Measurements from ENCODE around the gene WDR64. TPM values are rescaled to one million over a fixed set of nuclear protein-coding genes. Genes with fewer than 3 reads are reported as not detected.

WDR64 gene
- total and polyA plus RNA-seq, 8 donors, result not detected

- intact Hi-C loops (cut with DNase I), result no loop called here
- Histone ChIP-seq H3K27ac (no peak overlapping the region), H3K36me3 (no peaks in the 10 kb centered on the region), H3K4me1 (no peaks in the 10 kb centered on the region), H3K27me3 (no peaks in the 10 kb centered on the region), H3K9me3 (no peaks in the 10 kb centered on the region), H3K4me3 (no peak overlapping the region)
- ATAC-seq, result peak in 1 of 4 donors; percentile 18
- no peak for FAIRE-seq
- DNase-seq, result no peak
- WGBS, 2 donors, result 69 to 73% methylated on average over 20 of the region's 20 CpGs
- no peak for TF ChIP-seq CTCF (IDR thresholded peaks at IDR 0.05)
These were observed 97.2 kb downstream of the WDR64 start for GRCh38 chr1:241749041-241749944.

GRCh38 chr1:241749945-241750695 is 98.0 kb downstream of the WDR64 start:
- no peak for DNase-seq
- WGBS, 2 donors, result 42 to 43% methylated on average over 6 of the region's 6 CpGs
- ATAC-seq, result no peak
- intact Hi-C loops (cut with DNase I), result no loop called here
- H3K27ac ChIP-seq, result no peak overlapping the region
- H3K4me1 ChIP-seq, result no peaks in the 10 kb centered on the region
- H3K27me3 ChIP-seq, result no peaks in the 10 kb centered on the region
- FAIRE-seq, result no peak
- no peak overlapping the region for H3K4me3 ChIP-seq
- H3K9me3 ChIP-seq, result no peaks in the 10 kb centered on the region
- TF ChIP-seq CTCF (IDR thresholded peaks at IDR 0.05), result no peak
- H3K36me3 ChIP-seq, result no peaks in the 10 kb centered on the region

- Histone ChIP-seq H3K9me3 (no peaks in the 10 kb centered on the region), H3K27ac (no peak overlapping the region), H3K4me3 (no peak overlapping the region), H3K36me3 (no peaks in the 10 kb centered on the region), H3K27me3 (no peaks in the 10 kb centered on the region), H3K4me1 (no peaks in the 10 kb centered on the region)
- no peak for TF ChIP-seq CTCF (IDR thresholded peaks at IDR 0.05)
- FAIRE-seq (no peak), ATAC-seq (no peak), DNase-seq (no peak)
- 80 to 81% methylated on average over 5 of the region's 5 CpGs for WGBS, 2 donors
- intact Hi-C loops (cut with DNase I), result no loop called here
These were observed 99.4 kb downstream of the WDR64 start for GRCh38 chr1:241751524-241751923.

- Histone ChIP-seq H3K9me3 (no peaks in the 10 kb centered on the region), H3K27ac (no peak overlapping the region), H3K4me3 (no peak overlapping the region), H3K4me1 (no peaks in the 10 kb centered on the region), H3K27me3 (no peaks in the 10 kb centered on the region), H3K36me3 (no peaks in the 10 kb centered on the region)
- no peak for DNase-seq
- intact Hi-C loops (cut with DNase I), result no loop called here
- WGBS, 2 donors, result 70 to 73% methylated on average over 3 of the region's 3 CpGs
- no peak for ATAC-seq
- TF ChIP-seq CTCF (IDR thresholded peaks at IDR 0.05), result no peak
- no peak for FAIRE-seq
These were observed 110.7 kb downstream of the WDR64 start for GRCh38 chr1:241762713-241763339.

Measured in pancreas (tissue), 10 donors.